Amygdala (tissue), 56 donors: Measurements from ENCODE around the gene CFAP206.

Experiments
- DNase-seq, 56 donors: peaks; one replicate each; lab custom pipeline; 2025; lab: John Stamatoyannopoulos, UW

CFAP206 gene

GRCh38 chr6:87407901-87408720 is at the start of gene CFAP206:
CFAP206 (plus strand) TSS chr6:87407972; CDS start chr6:87409840, 1,868 bp downstream.
- DNase-seq: peak in 55 of 56 donors; percentile 22 to 95 (median 77)

- DNase-seq: no peak
Observed at GRCh38 chr6:87364602-87365252, 43.0 kb upstream of the CFAP206 start.

DNA sequence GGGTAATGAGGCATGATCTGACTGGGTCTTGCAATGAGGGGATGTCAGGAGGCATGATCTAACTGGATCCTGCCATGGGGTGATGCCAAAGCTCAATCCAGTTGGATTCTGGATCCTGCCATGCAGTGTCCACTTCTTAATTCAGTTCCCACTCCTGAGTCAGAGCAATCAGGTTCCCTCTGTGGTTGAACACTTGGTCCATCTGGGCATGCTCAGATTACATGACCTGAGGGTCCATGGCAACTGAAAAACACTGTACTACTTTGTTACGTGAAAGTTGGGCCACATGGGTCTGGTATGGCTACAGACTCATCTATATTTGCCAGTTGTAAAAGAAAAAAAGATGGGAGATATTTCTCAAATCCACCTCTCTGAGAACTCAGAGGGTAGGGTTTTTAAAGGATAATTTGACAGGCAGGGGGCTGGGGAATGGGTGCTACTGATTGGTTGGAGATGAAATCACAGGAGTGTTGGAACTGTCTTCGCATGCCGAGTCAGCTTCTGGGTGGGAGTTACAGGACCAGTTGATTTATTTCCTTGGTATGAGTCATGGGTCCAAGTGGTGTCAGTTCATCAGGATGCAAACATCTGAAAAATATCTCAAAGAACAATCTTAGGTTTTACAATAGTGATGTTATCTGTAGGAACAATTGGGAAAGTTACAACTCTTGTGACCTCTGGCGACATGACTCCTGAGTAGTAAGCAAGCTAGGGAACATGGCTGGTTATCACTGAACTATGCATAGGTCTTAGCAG is 41.5 kb upstream of the CFAP206 start:
- no peak for DNase-seq

DNA sequence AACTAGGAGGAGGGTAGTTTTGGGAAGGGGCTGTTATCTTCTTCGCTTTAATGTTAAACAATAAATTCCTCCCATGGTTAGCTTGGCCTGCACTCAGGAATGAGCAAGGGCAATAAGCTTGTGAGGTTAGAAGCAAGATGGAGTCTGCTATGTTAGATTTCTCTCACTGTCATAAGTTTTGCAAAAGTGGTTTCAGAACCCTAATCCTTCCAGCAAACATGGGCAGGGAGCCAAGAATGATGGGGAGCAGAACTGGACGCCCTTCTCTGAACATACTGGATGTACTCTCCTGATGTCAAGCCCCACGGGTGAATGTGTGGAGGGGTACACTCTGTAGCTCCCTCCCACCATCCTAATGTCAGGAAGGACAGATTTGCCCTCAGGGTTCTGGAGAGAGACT is 40.9 kb upstream of the CFAP206 start:
- no peak for DNase-seq

DNA sequence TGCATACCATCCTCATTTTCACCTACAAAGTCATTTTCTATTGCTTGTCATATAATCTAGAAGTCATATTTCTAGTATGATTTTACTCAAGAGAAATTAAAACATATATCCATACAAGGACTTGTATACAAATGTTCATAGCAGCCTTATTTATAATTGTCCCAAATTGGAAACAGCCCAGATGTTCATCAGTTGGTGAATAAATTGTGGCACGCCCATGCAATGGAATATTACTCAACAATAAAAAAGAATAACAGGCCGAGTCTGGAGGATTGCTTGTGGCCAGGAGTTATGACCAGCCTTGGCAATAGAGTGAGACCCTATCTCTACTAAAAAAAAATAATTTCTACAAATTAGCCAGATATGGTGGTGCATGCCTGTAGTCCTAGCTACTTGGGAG is 34.4 kb upstream of the CFAP206 start:
- DNase-seq: no peak

DNA sequence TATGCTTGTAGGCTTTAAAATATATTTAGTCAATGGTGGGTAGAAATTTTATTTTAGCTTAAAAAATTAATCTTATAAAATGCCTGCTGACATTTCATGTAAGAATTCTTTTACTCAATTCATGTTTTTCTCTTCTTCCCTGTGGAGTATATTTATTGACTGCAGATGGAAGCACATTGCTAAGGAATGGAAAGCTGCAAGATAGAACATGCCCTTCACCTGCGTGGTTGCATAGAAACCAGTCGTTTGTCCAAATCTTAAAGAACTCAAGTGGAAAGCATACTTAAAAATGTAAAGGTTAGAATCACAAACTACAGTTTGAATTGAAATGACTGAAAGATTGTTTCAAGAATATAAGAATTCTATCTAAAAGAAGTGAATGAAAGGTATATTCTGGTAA is 32.5 kb upstream of the CFAP206 start:
- DNase-seq: no peak

DNA sequence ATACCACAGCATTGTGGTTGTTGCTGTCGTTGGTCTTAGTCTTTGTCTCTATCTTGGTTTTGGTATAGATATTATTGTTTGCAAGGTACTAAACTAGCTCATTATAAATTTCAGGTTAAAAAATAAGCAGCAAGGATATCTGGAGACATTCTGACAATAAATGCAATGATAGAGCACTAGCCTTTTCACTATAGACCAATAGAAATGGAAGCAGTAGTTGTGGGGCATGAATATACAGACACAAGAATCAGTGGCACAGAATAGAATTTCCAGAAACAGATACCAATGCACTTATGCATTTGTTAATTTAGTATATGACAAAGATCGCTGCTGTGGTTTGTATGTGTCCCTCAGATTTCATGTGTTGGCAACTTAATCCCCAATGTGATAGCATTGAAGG is 31.1 kb upstream of the CFAP206 start:
- no peak for DNase-seq

- DNase-seq: no peak
Observed at GRCh38 chr6:87378947-87379346, 28.8 kb upstream of the CFAP206 start.

GRCh38 chr6:87382861-87383260 is 24.9 kb upstream of the CFAP206 start:
- DNase-seq: no peak

DNA sequence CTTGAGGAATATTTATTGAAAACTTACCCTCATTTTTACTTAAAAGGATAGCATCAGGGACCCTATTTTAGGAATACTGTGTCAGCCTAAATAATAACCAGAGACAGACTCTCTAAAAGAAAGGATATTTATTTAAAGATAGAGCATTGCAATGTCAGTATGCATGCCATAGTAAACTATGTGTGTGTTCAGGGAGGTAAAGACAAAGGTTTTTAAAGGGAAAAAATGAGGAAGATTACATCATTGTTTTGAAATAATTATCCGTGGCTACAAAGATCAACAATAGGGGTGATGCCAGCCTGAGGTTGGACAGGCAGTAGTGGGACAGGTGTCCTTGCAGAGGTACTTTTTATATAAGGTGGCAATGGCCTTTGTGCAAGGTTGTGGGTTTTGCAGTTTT is 23.7 kb upstream of the CFAP206 start:
- no peak for DNase-seq

- no peak for DNase-seq
Observed at GRCh38 chr6:87384449-87384848, 23.3 kb upstream of the CFAP206 start.

GRCh38 chr6:87391334-87391733 is 16.4 kb upstream of the CFAP206 start:
- peak in 5 of 56 donors; percentile 1 to 4 (median 3) for DNase-seq

DNA sequence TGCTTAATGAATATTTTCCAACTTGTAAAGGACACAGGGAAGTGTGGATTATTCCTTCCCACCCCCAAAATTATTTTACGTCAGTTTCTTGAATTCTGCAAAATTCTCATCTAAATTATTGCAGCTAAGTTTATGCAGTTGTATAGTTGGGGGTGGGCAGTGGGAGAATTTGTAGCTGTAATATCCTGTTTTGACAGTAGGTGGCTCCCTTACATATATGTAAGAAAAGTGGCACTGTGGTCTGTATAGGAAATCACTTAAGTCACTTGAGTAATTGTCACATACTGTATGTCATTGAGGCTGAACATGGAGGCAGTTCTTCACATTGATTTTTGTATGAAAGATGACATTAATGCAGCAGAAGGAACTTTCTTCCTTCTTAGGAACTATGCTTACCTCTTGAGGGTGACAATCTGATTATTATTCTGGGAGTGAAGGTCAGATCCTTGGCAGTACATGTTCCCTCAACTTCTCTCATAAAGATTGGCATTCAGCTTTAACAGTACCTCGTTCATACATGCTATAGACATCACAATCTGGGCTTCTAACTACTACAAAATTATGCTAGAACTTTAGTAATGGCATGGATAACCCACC is 14.6 kb upstream of the CFAP206 start:
- DNase-seq: peak in 7 of 56 donors; percentile 0 to 70 (median 9)

DNA sequence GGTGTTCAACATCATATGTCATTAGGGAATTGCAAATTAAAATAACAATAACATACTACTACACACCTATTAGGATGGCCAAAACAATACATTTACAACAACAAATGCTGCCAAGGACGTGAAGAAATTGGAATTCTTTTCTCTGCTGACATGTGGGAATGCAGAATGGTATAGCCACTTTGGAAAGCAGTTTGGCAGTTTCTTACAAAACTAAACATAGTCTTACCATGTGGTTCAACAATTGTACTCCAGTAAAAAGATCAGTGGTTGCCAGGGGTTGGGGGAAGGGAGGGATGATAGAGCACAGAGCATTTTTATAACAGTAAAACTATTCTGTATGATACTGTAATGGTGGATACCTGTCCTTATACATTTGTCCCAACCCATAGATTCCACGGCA is 12.3 kb upstream of the CFAP206 start:
- DNase-seq: no peak

- no peak for DNase-seq
Observed at GRCh38 chr6:87396595-87397392, 11.0 kb upstream of the CFAP206 start.

- DNase-seq: no peak
Observed at GRCh38 chr6:87397656-87398055, 10.1 kb upstream of the CFAP206 start.

DNA sequence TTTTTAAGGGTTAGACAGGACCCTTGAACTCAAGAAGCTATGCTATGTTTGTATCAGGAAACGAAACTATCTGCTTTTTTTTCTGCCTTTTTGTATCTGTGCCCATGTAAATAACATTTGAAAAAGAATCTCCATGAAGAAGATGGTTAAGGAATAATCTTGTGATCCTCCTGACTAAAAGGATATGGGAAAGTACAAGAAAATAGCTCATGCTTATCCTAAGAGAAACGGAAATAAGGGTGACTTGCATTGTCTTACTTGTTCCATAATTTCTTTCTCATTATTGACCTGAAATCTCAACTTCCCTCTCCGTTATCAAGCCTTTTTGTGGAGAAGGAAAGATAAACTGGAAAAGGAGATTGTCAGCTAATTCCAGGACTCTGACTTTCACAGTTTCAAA is 5.9 kb upstream of the CFAP206 start:
- DNase-seq: no peak

DNA sequence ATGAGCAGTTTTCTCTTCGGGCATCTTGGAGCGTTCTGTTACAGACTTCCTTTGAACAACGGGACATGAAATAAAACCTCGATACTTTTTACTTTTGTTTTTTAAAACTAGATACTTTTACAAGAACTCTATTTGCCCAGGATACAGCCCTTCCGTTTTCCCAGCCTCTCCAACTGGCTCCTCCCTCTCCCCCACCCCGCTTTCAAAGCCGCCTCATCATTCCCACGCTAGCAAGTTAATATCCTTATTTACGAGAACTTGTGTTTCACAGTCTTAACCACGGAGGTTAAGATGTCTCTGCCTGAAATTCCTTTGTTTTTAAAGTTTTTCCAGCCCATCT is 241 bp upstream of the CFAP206 start:
- DNase-seq: peak in 19 of 56 donors; percentile 15 to 87 (median 46)

DNA sequence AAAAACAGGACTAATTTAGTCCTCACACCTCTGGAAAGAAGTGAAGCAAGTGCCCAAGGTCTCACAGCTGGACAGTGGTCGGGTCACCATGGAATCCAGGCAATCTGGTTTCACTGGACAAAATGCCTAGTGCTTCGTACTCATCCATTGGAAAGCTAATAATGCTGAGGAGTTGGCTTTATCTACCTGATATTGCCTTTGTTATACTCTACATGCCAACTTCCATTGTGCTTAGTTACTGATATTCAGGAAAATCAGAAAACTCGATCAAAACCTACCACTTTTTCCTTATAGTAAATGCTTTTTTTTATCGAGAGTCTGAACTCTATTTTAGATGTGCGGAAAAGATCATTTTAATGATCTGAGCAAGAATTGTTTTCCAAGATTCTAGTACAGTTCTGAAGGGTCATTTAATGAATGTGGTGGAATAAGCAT is 966 bp downstream of the CFAP206 start:
- DNase-seq: peak in 2 of 56 donors; percentile 2 to 6

DNA sequence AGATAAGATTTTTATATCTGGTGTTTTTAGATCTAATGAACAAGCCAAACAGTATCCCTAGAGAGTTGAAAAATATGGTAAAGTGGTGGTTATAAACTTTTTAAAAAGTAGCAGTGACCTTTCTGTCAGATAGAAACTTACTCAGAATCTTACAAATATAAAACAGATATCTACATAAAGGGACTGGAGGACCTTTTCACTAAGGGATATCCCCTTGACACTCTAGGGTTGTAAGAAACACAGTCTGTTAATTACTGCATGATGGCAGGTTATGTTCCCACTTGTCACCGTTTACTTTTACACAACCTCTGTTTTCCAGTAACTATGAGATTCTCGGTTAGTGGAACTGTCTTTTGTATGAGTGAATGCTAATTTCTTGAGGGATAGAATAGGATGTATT is 11.5 kb downstream of the CFAP206 start:
- DNase-seq: no peak
